SK-N-SH treated with all-trans-retinoic acid at 6 μM for 48 hours (cell line): ENCODE measurements around the gene SLC30A2.

Experiments used
- ARNTL ChIP-seq: fragments of 450-650 bp; formaldehyde crosslinking; IDR thresholded peaks from 2 replicates; pipeline ENCODE4 v1.5.0; 2020; ENCODE audit warnings: low read depth, mild to moderate bottlenecking, moderate library complexity, borderline replicate concordance
- CREB5 ChIP-seq: fragments of 250-450 bp; sonication (Bioruptor Pico); IDR thresholded peaks from 2 replicates; pipeline ENCODE4 v1.5.1; 2020; ENCODE audit warnings: low read depth, mild to moderate bottlenecking, moderate library complexity
- CSDC2 ChIP-seq: fragments of 250-450 bp; sonication (Bioruptor Pico); IDR thresholded peaks from 2 replicates; pipeline ENCODE4 v1.5.0; 2020; ENCODE audit warnings: mild to moderate bottlenecking, moderate library complexity
- ESRRG ChIP-seq: fragments of 250-450 bp; sonication (Bioruptor Pico); IDR thresholded peaks from 2 replicates; pipeline ENCODE4 v1.6.1; 2021; ENCODE audit warnings: mild to moderate bottlenecking
- OSR1 ChIP-seq: fragments of 250-450 bp; sonication (Bioruptor Pico); IDR thresholded peaks from 2 replicates; pipeline ENCODE4 v1.8.0; 2022; ENCODE audit warnings: moderate library complexity, mild to moderate bottlenecking, inconsistent platforms
- PATZ1 ChIP-seq: fragments of 250-450 bp; sonication (Bioruptor Pico); IDR thresholded peaks from 2 replicates; pipeline ENCODE4 v1.8.0; 2020; ENCODE audit warnings: mild to moderate bottlenecking, moderate library complexity, borderline replicate concordance
- RARB ChIP-seq: fragments of 250-450 bp; sonication (Bioruptor Pico); IDR thresholded peaks from 2 replicates; pipeline ENCODE4 v1.8.0; 2021; ENCODE audit warnings: mild to moderate bottlenecking, moderate library complexity
- TCF4 ChIP-seq: fragments of 250-450 bp; sonication (Bioruptor Pico); IDR thresholded peaks from 2 replicates; pipeline ENCODE4 v1.8.0; 2021; ENCODE audit warnings: mild to moderate bottlenecking, moderate library complexity, borderline replicate concordance
- TOX ChIP-seq: fragments of 250-450 bp; sonication (Bioruptor Pico); IDR thresholded peaks from 2 replicates; pipeline ENCODE4 v1.8.0; 2021; ENCODE audit warnings: mild to moderate bottlenecking, moderate library complexity, borderline replicate concordance
- ZFP3 ChIP-seq: fragments of 250-450 bp; sonication (Bioruptor Pico); IDR thresholded peaks from 2 replicates; pipeline ENCODE4 v1.5.0; 2020; ENCODE audit warnings: mild to moderate bottlenecking, moderate library complexity
- ZFP30 ChIP-seq: fragments of 450-650 bp; formaldehyde crosslinking; IDR thresholded peaks from 2 replicates; pipeline ENCODE4 v1.5.0; 2022; ENCODE audit warnings: mild to moderate bottlenecking, moderate library complexity
- ZNF565 ChIP-seq: fragments of 450-650 bp; formaldehyde crosslinking; conservative IDR thresholded peaks from 2 replicates; pipeline ENCODE4 v1.5.0; 2020; ENCODE audit warnings: low read depth, mild to moderate bottlenecking, moderate library complexity
- ZNF70 ChIP-seq: fragments of 450-650 bp; formaldehyde crosslinking; IDR thresholded peaks from 2 replicates; pipeline ENCODE4 v1.5.0; 2020; ENCODE audit warnings: mild to moderate bottlenecking, moderate library complexity

GRCh38 chr1:26003262-26003661 is 42.7 kb downstream of the SLC30A2 start:
- TF ChIP-seq CSDC2 (CRISPR knock-in tag) (no peak), TCF4 (no peak), TOX (CRISPR knock-in tag) (no peak), ZNF565 (CRISPR knock-in tag) (no peak), CREB5 (CRISPR knock-in tag) (no peak), ZNF70 (no peak), ZFP3 (no peak), ARNTL (CRISPR knock-in tag) (no peak), RARB (CRISPR knock-in tag) (no peak), ZFP30 (CRISPR knock-in tag) (no peak), ESRRG (CRISPR knock-in tag) (no peak), OSR1 (CRISPR knock-in tag) (no peak), PATZ1 (CRISPR knock-in tag) (no peak)
